Bronchial epithelial cell (primary cell): Measurements from ENCODE around the gene KAT14. TPM values are rescaled to one million over a fixed set of nuclear protein-coding genes. Genes with fewer than 3 reads are reported as not detected.
A peak's percentile ranks its signal among the peaks of the same experiment; 100 is the strongest.
"Not testable (repeated sequence)": the region's sequence is repeated elsewhere in the genome, so short reads cannot be mapped to it uniquely, and the experiment has no call there.

Source experiments
- DNase-seq: peaks from one replicate; pipeline ENCODE4 v3.0.0-alpha.2; 2010; ENCODE audit warnings: low read depth
- FAIRE-seq: peaks from 2 replicates; lab custom pipeline; 2011; peaks lifted over from hg19 to GRCh38; lab: Jason Lieb, UNC
- H3K27me3 ChIP-seq: 2 replicates; pipeline ENCODE4 v1.5.1; 2011; ENCODE audit warnings: low read length; ENCODE audit not compliant: control insufficient read depth, insufficient read depth
- H3K36me3 ChIP-seq: 2 replicates; pipeline ENCODE4 v1.5.1; 2011; ENCODE audit warnings: low read length; ENCODE audit not compliant: control insufficient read depth, insufficient read depth
- H3K4me3 ChIP-seq: 2 replicates; pipeline ENCODE4 v1.5.1; 2011; ENCODE audit warnings: mild to moderate bottlenecking, low read depth, low read length, control low read depth
- CTCF ChIP-seq: IDR thresholded peaks from 2 replicates; pipeline ENCODE4 v1.5.1; 2011; ENCODE audit warnings: mild to moderate bottlenecking, moderate library complexity, low read length, control low read depth, inconsistent platforms; ENCODE audit not compliant: insufficient read depth, severe bottlenecking
- total RNA-seq: library from RNA; depleted of rRNA; stranded (reverse); fragments of >200 nt; gene quantifications from 2 replicates; pipeline ENCODE4 v1.2.1, GENCODE V29; 2014

The KAT14 gene
- total RNA-seq, 1 donor from 2014 or later = 11.6 TPM

GRCh38 chr20:18218280-18218679 is 80.6 kb downstream of the KAT14 start:
- no peaks in the 10 kb centered on the region for H3K27me3 ChIP-seq
- no peaks in the 10 kb centered on the region for H3K36me3 ChIP-seq
- DNase-seq (no peak), FAIRE-seq (no peak)
- no peak for TF ChIP-seq CTCF
- no peak overlapping the region for H3K4me3 ChIP-seq

GRCh38 chr20:18223409-18223808 is 85.7 kb downstream of the KAT14 start:
- Histone ChIP-seq H3K4me3 (no peak overlapping the region), H3K27me3 (no peaks in the 10 kb centered on the region), H3K36me3 (no peaks in the 10 kb centered on the region)
- DNase-seq (peak; percentile 47), FAIRE-seq (no peak)
- TF ChIP-seq CTCF = no peak

- Histone ChIP-seq H3K36me3 (no peaks in the 10 kb centered on the region), H3K27me3 (no peaks in the 10 kb centered on the region), H3K4me3 (no peak overlapping the region)
- TF ChIP-seq CTCF = no peak
- peak; percentile 62 for FAIRE-seq
- DNase-seq = peak; percentile 73
Measured at GRCh38 chr20:18224968-18225568, 87.4 kb downstream of the KAT14 start.

GRCh38 chr20:18225632-18226031 is 88.0 kb downstream of the KAT14 start:
- DNase-seq (peak; percentile 40), FAIRE-seq (no peak)
- TF ChIP-seq CTCF = no peak
- no peaks in the 10 kb centered on the region for H3K27me3 ChIP-seq
- H3K4me3 ChIP-seq = no peak overlapping the region
- no peaks in the 10 kb centered on the region for H3K36me3 ChIP-seq

GRCh38 chr20:18226741-18227140 is 89.1 kb downstream of the KAT14 start:
- not testable (repeated sequence) for H3K4me3 ChIP-seq, H3K36me3 ChIP-seq, DNase-seq, H3K27me3 ChIP-seq, FAIRE-seq

GRCh38 chr20:18233408-18233943 is 95.8 kb downstream of the KAT14 start:
- DNase-seq = no peak
- no peak for FAIRE-seq
- no peaks in the 10 kb centered on the region for H3K27me3 ChIP-seq
- H3K4me3 ChIP-seq = no peak overlapping the region
- TF ChIP-seq CTCF = no peak
- no peaks in the 10 kb centered on the region for H3K36me3 ChIP-seq

Other genes with a start within 250 kb of the KAT14 start
- gene SNX5, start 169.1 kb upstream of the KAT14 start, total RNA-seq = 96.5 and 152 TPM in 2 replicates
- gene MGME1, start 168.8 kb upstream of the KAT14 start, total RNA-seq = 8.6 and 10.3 TPM in 2 replicates
- 27.6 and 28.5 TPM in 2 replicates for gene OVOL2, start 79.9 kb upstream of the KAT14 start, total RNA-seq
- gene PET117, start within 50 bp of the KAT14 start, total RNA-seq = 11.4 and 15.3 TPM in 2 replicates
- 30.8 and 33.3 TPM in 2 replicates for gene ZNF133, start 150.7 kb downstream of the KAT14 start, total RNA-seq